RKO (cell line): Measurements from ENCODE around the gene CPM.
"Not testable (repeated sequence)": the region's sequence is repeated elsewhere in the genome, so short reads cannot be mapped to it uniquely, and the experiment has no call there.

Source experiments
- DNase-seq: peaks from one replicate; pipeline ENCODE4 v3.0.0-alpha.2; 2016; ENCODE audit warnings: low spot score

Gene CPM

DNA sequence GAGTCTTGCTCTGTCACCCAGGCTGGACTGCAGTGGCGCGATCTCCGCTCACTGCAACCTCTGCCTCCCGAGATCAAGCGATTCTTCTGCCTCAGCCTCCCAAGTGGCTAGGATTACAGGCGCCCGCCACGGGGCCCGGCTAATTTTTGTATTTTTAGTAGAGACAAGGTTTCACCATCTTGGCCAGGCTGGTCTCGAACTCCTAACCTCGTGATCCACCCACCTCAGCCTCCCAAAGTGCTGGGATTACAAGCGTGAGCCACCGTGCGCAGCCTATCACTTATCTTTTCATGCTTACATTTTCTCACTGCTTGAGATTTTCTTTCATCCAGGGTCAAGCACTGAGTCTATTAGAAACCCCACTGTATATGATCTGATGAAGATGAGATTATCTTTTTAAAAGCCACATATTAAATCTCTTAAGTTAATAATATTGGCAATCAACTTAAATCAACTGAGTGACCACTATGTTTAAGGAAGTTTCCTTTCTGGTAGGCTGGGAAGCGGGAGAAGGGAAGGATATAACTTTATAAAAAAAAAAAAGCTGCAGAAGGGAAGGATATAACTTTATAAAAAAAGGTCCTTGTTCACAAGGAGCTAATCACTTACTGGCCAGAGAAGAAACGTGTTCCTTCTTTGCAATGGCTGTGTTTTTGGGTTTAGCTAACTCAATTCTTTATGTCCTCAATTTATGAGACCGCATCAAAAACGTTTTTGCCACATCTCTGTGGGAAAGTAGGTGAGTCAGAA is 126.3 kb downstream of the CPM start:
- DNase-seq, result no peak

DNA sequence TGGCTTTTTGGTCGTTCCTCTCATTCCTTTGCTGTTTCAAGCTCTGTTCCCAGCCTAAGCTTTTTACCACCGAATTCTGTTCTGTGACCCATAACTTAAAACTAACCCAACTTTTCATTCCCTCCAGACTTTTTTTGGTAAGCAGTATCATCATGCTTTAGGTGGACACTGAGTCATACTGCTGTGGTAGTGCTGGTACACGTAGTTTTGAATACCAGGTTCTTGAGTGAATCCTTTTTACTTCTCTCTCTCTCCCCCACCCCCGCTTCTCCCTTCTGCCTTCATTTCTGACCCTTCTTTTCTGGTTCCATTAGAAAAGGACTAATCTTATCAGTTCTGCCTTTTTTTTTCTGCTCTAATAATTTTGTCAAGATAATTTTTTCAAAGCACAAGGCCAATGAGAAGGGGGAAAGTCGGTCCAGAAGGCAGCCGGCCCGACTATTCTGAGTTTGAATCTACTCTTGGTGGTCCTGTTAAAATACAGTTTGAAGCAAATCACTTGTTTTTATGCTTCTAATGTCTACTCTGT is 127.3 kb downstream of the CPM start:
- no peak for DNase-seq

DNA sequence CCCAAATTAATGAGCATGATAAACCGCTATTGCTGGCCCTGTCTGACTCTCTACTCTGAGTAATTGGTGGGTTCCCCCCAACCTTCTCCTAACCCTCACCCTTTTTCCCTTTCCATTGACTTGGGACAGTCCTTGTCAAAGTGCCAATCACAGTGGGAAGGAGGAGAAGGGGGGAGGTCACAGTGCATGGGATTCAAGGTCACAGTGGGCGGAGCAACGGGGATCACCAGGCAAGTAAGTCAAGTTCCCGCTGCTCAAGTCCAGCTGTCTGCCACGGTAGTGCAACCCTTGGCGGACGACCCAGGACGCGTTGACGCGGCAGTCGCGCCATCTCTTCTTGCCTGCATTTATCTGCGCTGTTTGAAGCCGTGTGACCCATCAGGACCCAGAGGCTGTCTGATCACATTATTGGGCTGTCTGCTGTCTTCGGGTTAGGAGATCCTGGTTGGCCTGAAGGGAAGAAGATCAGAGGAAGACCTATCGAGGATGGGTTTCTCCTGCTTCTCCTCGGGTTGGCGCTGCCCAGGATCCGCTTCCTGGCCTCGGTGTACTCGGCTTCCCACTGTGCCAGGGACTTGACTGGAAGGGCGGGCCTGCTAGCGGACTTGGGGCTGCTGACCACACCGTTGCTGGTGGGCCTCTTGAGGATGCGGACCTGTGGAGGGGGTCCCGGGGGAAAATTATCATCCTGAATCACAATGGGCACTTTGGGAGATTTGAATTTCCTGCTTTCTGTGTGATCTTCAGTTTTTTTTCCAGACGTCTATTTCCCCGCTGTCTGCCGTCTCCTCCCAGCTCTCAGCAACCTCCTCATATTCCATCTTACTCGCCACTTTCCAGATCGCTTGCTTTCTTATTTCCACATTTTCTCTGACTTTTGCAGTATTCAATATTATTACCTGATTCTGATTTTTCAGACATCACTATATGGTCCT is 128.0 kb downstream of the CPM start:
- DNase-seq, result no peak

DNA sequence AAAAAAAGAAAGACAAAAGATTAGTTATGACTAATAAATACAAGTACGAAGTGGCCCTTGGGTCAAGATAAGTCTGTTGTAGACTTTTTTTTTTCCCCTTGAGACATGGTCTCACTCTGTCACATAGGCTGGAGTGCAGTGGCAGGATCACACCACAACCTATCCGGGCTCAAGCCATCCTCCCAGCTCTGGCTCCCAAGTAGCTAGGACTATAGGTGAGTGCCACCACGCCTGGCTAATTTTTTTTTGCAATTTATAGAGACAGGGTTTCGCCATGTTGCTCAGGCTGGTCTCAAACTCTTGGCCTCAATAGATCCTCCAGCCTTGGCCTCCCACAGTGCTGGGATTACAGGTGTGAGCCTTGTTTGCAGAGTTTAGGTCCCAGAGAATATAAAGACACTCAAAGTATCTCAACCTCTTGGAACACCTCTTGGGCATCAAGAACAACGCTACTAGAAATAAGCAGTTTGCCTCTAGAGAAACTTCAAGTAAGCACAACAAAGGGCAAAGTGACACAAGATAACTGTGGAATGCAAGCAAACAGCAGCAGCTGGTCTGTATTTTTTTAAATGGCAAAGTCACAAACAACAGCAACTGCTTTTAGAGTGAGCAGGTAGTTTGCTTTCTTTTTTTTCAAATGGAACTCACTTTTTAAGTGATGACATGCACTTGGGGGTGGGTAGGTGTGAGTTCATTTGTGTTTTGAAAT is 128.9 kb downstream of the CPM start:
- no peak for DNase-seq

DNA sequence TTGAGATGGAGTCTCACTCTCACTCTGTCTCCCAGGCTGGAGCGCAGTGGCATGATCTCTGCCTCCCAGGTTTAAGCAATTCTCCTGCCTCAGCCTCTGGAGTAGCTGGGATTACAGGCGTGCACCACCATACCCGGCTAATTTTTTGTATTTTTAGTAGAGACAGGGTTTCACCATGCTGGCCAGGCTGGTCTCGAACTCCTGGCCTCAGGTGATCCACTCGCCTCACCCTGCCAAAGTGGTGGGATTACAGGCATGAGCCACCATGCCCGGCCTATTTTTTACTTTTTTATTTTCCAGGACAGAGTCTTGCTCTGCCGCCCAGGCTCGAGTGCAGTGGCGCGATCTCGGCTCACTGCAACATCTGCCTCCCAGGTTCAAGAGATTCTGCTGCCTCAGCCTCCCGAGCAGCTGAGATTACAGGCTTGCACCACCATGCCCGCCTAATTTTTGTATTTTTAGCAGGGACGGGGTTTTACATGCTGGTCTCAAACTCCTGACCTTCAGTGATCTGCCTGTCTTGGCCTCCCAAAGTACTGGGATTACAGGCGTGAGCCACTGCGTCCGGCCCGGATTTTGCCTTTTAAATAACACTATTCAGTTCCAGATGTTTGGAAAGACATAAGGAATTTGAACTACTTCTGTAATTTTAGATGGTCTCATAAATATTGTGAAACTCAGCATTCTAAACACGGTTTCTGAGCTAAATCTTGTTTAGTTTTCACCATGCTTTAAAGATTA is 129.9 kb downstream of the CPM start:
- not testable (repeated sequence) for DNase-seq

DNA sequence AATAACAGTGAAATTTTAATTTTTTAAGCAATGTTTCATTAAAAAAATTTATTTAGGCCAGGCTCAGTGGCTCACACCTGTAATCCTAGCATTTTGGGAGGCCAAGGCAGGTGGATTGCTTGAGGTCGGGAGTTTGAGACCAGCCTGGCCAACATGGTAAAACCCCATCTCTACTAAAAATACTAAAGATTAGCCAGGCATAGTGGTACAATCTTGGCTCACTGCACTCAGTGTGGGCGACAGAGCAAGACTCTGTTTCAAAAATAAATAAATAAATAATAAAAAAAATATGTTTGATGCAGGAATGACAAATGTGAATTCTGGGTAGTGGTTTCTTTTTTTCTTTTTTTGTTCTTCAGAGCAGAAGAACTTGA is 130.6 kb downstream of the CPM start:
- not testable (repeated sequence) for DNase-seq
